HG02759 (cell line): ENCODE data around the gene CNKSR2.

Experiments
- ATAC-seq: cut with Tn5 transposase; IDR thresholded peaks from one replicate; pipeline ENCODE4 v1.9.1; 2021; ENCODE audit warnings: mild to moderate bottlenecking, moderate library complexity; ENCODE audit not compliant: unreplicated experiment

Gene CNKSR2

DNA sequence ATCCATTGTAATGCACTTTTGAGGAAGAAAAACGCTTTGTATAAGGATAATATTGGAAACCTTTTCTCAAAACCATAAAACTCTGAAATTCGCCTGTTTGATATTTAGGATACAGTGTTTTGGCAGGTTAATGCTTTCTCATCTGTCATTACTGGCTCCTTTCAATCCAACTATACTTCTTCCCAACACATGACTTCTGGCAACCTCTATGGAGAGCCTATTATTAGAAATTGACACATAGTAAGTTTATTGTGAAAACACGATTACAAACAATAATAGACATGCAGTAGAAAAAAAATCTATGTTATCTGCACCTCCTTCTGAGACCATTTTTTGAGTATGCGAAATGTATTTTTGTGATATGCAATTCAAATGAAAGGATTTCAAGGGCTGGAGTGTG is 288.5 kb downstream of the CNKSR2 start:
- ATAC-seq: no peak

DNA sequence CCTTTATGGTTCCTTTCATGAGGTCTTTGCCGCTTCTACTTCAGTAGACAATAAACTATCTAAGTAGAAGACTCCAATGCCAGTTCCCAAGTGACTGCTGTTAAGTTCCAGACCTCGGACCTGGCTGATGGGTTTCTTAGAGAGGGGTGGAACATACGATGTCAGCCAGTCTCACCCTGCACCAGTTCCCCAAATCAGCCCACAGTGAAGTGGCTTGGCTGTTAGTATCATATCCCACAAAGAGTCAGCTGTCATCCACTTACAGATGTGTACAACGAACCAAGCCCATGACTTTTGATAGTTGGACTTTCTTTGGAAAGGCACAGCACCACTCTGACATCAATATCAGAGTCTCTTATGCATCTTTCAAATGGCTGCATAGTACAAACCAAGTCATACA is 292.0 kb downstream of the CNKSR2 start:
- no peak for ATAC-seq

DNA sequence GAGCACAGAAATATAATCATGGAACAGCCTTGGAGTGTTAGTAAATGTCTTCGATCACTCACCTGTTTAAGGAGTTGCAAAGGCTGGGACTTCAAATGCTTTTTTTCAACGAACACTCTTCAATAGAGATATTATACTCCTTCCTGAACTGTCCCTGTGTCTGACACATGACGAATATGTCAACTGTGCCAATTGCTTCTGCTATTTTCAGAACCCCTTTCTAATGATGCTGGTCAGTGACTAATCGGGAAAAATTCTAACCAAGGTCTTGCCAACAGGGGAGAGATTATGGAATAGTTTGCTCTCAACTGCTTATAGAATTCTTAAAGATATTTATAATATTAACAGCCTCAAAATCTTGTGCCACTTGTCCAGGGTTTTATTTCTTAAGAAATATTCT is 292.5 kb downstream of the CNKSR2 start:
- ATAC-seq: no peak

DNA sequence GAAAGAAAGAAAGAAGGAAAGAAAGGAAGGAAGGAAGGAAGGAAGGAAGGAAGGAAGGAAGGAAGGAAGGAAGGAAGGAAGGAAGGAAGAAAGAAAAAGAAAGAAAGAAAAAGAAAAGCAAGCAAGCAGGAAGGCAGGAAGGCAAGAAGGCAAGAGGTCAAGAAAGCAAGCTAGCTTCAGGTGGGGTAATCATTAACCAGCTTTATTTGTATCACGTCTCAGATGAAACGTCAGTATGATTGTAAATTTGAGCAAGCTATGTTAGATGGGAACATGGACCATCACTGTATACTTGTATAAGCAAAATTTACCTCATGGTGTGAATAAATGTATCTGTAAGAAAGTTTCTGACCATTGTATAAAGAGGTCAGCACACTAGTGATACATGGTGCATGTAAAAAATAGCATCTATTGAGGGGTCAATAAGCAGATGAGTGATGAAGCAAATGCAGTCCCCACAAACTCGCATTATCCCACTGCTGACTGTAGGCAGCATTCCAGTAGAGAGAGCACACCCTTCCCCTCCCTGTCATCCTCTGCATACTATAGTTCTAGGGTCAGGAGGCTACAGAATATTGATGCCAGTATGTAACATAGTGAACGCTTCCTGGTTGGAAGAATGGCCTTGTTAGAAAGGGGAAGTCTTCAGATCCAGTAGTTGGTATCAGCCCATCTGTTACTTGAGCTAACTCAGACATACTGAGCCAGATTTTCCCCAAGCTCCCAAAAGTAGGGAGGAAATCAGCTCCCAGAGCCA is 300.4 kb downstream of the CNKSR2 start:
- no peak for ATAC-seq

DNA sequence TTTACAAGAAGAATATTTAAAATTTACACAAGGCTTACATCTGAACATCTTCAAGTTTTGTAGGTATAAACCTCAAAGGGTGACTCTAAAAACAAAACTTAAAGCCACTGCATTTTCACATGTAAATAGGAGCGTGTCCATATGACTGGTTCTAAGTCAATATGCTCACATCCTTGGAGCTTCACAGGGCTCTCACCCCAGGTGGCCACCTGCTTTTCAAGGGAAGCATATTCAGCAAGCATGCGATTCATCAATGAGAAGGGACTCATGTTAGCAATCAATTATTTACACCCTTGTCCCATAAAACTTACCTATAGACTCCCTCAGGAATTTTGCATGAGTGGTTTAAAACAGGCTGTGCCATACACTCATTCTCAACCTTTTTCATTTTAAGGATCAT is 301.7 kb downstream of the CNKSR2 start:
- ATAC-seq: no peak

DNA sequence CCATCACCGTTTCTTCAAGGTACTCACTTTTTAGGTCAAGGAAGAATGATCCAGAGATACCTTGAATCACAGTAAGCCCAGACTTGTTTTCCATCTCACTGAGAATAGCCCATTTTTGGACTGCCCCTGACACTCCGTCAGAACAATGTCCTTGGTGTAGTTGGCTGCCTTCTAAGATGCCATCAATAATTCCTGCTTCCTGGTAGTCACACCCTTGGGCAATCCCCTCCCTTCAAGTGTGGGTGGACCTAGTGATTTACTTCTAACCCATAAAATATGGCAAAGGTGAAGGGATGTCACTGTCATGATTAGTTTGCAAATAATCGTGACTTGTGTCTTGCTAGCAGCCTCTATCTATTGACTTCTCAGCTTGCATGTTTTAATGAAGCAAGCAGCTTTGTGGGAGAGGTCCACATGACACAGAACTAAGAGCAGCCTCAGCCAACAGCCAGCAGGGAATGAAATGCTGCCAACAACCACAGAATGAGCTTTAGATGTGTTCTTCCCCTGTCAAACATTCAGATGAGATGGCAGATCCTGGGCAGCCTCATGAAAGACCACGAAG is 303.9 kb downstream of the CNKSR2 start:
- ATAC-seq: no peak

DNA sequence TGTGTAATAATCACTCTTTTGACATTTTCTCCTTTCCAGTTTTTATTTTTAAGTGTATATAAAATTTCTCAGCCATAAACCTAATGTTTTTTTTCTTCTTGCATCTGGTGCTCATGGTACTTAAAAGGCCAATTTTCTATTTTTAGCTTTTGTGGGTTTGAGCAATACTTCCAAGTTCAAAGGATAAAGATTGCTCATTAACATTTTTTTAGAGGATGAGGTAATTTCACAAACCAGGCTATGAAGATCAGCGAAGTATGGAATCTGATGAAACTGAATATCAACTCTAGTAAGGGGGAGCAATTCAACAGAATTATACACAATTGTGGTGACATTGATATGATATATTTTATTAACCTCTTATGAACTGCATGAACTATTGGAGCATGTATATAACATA is 309.7 kb downstream of the CNKSR2 start:
- ATAC-seq: no peak

DNA sequence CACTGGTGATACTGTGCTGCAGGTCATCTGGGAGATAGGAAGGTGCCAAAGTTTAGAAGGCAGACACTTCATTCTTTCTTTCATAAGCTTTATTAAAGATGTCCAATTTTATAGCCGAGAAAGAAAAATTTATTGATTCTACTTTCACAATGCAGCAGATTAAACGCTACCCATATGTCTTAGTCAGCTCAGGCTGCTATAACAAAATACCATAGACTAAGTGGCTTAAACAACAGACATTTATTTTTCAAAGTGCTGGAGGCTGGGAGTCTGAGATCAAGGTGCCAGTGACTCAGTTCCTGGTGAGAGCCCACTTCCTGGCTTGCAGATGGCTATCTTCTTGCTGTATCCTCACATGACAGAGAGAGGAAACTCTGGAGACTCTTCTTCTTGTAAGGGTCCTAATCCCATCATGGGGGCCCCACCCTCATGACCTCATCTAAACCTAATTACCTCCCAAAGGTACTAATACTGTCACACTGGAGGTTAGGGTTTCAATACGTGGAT is 317.3 kb downstream of the CNKSR2 start:
- ATAC-seq: no peak

DNA sequence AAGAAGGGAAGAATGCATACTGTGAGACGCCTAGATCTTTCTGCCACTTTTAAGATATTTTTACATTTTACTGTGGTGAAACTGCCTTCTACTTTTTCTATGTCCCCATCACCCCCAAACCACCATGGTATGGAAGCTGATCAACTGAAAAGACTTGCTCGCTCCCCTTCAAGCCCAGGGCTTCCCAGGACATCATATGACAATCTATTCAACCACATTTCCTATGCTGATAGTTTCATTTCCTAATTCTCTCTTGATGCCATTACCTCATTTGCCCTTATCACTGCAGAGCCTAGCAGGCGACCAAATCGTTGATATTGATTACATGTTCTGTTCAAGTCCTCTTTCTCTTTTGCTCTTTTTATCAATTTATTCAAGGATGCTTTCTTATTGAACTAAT is 324.1 kb downstream of the CNKSR2 start:
- no peak for ATAC-seq

DNA sequence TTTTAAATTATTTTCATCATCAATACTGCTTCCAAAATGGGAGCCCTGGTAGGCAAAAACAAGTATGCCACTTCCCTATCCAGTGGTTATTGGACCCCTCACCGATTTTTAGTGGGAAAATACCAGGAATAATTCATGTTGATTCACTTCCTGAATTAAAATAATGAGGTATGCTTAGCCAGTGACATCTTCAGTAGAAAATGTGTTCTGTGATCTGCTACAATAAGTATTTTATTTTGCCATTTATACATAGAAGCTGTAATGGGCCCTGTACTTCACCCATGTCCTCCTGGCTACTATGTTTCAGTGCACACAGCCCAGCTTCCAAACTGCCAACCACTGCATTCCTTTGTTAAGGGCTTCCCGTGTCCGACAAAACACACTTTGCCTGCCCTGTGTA is 324.9 kb downstream of the CNKSR2 start:
- no peak for ATAC-seq

DNA sequence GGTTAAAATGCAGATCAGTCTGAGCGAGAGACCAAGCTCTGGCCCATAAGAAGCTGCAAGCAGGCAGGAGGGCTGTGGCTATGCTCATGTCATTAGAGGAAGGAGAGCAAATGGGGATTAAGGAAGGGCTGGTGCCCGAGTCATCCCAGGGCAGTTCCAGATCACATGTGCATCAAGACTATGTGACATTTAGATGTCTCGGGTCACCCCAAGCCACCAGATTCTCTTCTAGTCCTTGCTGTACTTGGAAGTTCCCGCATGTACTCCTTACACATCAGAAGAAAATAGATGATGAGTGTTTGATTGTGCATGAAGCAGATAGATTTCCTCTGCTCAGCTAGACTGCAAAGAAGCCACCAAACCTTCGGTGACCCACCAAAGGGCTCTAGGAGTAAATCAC is 326.1 kb downstream of the CNKSR2 start:
- ATAC-seq: no peak

DNA sequence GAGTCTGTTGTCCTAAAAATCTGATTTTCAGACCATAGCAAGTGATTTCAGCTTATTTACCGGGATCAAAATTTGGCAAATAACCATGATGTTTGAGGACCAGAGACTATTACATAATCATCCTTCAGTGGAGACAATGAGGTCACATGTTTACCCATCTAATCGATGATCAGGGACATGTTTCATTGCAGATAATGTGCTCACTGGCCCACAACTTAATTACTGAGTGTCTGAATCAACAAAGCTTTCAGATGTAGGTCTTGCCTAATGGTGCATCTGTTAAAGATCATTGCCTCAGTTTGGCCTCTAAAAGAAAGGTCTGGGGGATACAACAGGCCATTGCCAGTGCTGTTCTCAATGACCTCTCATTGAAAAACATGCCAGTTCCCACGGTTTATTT is 326.7 kb downstream of the CNKSR2 start:
- no peak for ATAC-seq

DNA sequence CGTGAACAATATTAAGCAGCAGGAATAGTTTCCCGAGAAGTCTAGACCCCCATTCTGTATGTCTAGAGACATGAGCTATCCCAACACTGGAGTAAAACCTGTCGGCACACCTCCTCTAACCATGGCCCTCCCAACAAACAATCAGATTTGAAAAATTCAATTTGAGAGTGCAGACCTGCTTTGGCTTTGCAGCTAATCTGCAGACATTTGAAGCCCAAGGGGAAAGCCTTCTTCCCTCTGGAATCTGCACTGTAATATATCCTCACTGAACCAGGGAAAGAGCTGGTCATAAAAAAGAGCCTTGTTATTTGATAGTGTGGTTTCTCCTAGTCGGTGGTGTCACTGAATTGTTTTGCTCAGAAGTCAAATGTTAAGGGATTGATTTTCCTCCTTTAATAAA is 328.5 kb downstream of the CNKSR2 start:
- no peak for ATAC-seq
